GM18907 (cell line): Measurements from ENCODE around the gene LPP.

Experiments used
- ATAC-seq: cut with Tn5 transposase; IDR thresholded peaks from one replicate; pipeline ENCODE4 v1.9.1; 2021; ENCODE audit warnings: mild to moderate bottlenecking, moderate library complexity; ENCODE audit not compliant: unreplicated experiment

LPP gene

GRCh38 chr3:188659449-188660090 lies 505.6 kb downstream of the LPP start:
- no peak for ATAC-seq

DNA sequence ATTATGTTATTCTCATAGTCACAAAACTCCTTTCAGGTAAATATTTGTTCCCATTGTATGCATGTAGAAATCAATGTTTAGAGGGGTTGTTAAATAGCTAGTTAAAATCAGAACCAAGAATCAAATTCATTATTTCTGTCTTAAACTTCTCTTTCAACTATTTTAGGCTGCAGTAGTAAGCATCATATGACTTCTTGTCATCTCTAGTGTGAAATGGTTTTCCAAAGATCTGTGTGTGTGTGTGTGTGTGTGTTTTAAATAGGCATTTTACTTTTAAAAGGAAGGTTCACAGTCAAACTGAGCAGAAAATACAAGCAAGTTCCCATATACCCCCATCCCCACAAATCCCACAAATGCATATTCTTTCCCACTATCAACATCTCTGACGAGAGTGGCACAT lies 506.5 kb downstream of the LPP start:
- no peak for ATAC-seq

DNA sequence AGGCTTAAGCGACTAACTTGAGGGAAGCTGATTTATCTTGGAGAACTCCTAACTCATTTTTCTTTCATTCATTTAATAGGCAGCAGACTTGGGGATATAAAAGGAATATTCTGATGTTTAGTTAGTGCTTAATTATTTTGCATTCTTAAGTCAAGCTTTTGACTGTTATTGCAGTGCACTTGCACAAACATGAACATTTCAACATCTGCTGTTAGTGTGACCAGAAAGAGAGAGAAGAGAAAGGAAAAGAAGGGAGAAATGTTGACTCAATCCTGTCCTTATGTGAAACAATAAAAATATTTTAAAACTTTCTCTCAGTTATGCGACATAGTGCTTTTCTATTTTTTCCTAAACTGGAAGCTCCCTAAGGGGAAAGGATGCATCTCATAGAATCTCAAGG lies 507.8 kb downstream of the LPP start:
- ATAC-seq: no peak

DNA sequence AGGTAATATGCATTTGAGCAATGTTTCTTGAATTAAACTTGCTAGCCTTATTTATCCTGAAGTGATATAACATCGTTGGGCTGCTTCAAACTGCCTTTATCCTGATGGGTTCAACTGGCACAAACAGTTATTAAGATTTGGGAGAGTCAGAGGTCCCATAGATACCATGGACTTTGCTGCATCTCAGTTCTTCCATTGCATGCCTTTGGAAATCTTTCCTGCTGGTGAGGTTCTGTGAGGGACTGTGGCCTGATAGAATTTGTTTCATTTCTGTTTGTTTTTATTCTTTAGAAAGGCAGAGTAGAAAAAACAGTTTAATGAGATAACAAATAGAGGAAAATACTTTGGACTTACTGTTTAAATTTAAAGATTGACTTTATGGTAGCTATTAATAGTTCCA lies 508.3 kb downstream of the LPP start:
- no peak for ATAC-seq

DNA sequence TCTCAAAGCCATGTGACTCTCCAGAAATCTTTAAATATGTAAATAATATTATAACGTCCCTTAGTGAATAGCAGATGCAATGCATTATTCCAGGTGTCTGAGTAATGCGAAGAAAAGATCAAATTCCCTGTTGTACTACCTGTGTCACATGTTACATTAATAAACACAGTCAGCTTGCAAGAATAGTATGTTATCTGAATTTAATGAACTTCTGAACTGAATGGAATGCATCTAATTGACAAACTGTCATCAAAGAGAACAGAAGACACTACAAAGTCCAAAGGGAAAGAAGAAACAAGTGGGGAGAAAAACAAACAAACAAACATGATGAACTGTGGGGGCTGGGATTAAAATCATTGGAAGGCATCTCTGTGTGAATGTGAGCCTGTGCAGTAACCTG lies 508.8 kb downstream of the LPP start:
- no peak for ATAC-seq

DNA sequence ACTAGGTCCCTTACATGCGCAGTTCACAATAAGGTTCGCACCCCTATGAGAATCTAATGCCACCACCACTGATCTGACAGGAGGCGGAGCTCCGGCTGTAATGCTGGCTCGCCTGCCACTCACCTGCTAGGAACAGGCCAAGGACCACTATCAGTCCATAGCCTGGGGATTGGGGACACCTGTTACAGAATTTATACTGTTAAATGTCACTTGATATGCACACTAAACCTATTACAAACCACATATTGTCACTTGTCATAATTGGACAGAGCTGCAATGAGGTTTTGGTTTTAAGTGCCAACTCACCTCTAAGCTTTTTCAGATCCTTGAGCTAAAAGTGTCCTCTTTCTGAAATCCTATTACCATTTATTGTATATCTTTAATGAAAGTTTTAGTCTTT lies 509.9 kb downstream of the LPP start:
- no peak for ATAC-seq

GRCh38 chr3:188664795-188665194 lies 510.8 kb downstream of the LPP start:
- no peak for ATAC-seq

- no peak for ATAC-seq
These were observed 514.0 kb downstream of the LPP start for GRCh38 chr3:188667926-188668325.

DNA sequence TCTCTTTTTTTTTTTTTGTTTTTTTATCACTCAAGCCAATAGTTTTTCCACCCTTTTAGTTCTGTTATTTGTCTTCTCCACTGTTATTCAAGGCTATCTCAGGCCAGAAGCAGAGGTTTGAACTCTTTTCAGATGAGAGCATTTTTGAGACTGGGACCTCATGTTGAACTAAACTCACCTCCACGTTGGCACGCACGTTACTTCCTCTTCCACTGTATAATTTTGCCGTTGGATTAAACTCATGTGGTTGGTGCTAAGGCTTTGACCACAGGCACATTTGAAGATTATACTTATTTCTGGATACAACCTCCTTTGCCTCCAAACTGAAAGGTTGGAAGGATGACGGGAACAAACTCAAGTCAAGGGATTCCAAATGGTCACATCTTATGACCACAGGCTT lies 516.5 kb downstream of the LPP start:
- no peak for ATAC-seq

- ATAC-seq: no peak
These were observed 518.0 kb downstream of the LPP start for GRCh38 chr3:188671971-188672370.

GRCh38 chr3:188672840-188673239 lies 518.9 kb downstream of the LPP start:
- ATAC-seq: no peak

DNA sequence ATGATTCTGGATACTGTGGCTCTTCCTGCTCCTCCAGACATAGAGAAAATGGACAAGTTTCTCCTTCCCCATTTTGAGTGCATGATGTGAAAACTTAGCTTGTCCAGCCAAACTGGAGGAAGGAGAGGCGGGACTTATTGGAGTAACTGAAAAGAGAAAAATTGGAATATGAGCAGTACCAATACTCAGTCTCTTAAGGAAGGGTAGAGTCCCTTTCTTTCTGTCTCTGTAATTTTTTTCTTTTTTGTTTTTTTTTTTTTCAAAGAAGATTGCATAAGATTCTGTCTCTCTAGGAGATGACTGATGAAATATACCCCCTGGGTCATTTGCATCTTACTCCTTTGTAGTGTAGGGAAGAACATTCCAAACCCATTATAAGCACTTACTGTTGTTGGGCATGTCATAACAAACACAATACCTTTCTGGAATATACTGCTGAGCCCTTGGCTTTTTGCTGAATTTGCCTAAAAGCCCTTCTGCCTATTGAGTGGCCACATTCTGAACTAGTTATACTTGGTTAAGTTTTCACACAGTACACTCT lies 519.8 kb downstream of the LPP start:
- no peak for ATAC-seq

DNA sequence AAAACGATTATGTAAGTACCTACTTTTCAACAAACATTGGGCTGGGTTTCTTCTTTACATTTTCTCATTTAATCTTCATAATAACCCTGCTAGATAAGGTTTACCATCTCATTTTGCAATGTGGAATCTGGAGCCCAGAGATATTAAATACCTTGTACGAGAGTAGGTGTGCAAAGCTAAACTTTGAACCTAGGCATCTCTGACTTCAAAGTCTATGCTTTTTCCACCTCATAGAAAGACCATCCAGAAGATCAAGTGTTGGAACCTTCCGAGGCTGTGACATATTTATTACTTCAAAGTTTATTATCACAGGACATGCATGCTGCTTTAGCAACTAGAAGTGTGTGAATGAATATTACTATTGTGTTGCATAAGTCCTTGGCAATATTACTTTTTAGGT lies 520.6 kb downstream of the LPP start:
- no peak for ATAC-seq

GRCh38 chr3:188677344-188677743 lies 523.4 kb downstream of the LPP start:
- no peak for ATAC-seq

DNA sequence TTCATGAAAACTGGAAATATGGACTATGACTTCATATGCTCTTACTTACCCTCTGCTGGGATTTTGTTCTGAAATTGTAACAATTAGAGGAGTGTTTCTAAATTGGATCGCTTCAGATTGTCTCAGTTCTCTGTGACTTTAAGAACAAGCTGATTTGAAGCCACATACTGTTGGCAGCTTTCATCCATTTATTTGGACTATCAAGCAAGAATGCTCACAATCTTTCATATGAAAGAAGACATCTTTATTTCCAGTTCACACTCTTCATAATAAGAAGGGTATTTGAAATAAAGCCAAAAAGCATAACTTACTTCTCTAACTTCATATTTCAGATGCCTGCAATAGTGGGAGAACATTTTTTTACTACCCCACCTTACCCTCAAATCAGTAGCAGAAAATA lies 526.2 kb downstream of the LPP start:
- no peak for ATAC-seq

DNA sequence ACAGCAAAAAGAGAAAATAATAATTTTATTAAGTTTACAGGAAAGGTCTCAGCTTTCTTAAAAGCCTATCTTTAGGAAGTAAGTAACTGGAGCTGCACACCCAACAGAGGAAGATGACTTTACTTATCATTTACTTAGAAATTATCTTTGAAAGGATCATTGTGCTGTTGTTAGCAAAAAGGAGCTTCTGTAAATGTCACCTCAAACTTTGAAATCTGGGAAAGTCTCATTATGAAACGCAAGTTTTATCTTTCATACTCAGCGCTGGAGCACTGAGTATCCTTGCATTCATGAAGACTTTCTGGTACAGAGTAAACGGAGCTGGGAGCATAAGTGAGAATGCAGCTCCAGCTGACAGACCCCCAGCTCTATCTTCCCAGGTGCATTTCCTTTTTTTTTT lies 526.6 kb downstream of the LPP start:
- no peak for ATAC-seq

DNA sequence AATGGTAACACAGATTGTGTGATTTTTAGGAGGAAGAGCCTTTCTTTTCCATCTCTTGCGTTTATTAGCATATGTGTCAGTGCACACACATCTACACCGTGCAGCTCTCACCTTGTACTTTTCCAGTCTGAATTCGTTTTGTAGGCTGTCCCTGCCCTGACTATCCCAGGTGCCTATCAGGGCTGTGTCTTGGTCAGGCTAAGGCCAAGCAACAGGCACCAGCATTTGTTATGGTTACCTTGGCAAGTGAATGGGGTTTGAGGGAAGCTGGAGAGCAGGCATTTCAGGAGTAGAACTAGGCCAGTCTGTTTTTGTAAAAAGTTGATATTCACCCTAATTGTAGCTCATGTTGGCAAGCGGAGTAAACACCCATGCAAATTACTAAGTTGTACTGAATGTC lies 528.4 kb downstream of the LPP start:
- no peak for ATAC-seq

DNA sequence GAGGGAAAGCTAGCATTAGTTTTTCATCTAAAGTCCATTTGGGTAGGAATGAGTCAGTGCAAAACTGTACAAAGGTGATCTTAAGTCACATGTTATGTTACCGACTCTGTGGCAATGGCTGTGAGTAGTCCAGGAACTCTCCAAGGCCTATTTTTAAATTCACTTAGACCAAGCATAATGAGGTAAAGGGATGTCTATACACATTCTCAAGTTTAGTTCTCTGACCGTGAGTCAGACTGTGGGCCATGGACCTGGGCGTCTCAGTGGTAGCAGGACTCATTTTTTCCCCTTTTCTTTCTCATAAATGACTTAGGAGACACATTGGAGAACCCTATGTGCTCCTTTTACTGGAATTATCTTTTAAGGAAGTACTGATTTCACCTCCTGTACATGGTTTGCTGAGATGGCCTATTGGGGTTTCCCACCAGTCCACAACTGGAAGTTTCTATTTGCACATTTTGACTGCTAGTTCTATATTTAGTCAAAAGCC lies 529.1 kb downstream of the LPP start:
- no peak for ATAC-seq

GRCh38 chr3:188684276-188684675 lies 530.3 kb downstream of the LPP start:
- no peak for ATAC-seq

GRCh38 chr3:188685789-188686188 lies 531.8 kb downstream of the LPP start:
- no peak for ATAC-seq

DNA sequence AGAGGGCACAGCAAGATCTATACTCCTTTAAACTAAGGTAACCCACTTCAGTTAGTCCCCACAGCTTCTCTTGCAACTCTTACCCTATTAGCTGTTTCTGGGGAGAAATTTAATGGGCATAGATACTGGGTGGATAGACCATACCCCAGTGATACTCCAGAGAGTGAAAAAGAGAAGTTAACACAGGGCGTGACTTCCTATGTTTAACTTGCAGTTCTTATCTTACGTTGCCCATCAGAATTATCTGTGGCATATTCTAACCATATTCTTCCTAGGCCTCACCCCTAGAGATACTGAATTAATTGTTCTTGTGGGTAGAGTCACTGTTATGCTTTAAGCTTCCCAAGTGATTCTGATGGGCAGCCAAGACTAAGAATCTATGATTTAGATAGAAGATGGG lies 532.4 kb downstream of the LPP start:
- no peak for ATAC-seq

GRCh38 chr3:188687389-188687788 lies 533.4 kb downstream of the LPP start:
- ATAC-seq: no peak

DNA sequence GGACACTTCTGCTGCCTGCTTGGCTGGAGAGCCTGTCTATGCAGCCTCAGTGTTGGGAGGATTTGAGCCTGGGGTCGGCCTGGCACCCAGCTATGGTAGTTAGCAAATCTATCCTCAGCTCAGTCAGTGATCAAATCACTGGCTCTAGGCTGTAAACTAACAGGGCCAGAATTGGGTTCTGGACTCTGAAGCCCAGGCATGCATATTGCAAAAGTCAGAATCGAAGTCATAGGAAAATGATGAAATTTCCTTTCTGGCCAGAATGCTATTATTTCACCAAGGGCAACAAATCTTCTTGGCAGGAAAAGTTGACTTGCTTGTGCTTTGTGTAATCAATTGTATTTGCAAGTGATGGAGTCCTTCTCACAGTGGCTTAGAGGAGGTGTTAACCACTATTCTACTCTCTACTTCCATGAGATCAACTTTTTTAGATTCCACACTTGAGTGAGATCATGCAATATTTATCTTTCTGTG lies 535.2 kb downstream of the LPP start:
- no peak for ATAC-seq
